ENCODE data around the gene DENND2A.

DNA sequence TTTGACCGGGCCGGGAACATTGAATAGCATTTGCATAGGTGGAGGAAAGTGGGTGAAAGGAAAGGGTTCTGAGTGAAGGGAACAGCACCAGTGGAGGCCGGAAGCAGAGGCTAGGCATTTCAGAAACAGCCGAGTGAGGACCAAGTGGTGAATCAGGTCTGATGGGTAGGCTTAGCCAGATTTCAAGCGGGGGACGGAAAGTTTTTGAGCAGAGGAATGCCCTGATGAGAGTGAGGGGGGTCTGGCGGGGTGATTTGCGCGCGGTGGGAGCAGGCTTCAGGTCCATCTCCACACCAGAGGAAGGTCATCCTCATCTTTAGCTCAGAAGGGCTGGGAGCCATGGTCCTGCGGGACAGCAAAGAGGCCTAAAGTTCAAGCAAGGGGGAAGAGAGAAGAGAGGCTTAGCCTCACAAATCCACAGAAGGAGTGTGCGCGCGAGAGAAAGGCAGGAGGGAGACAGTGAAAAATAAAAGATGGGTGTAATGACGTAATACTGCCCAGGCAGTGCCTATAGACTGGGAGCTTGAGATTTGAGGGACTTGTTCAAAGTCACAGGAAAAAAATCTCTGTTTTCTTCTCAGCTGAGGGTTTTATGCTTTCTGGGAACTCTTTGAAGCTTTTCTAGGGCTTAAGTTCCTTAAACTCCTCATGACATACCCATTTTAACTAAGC lies 1.0 kb upstream of the DENND2A start:
- TF ChIP-seq POLR2A (IDR thresholded peaks at IDR 0.05): no peak
- TF ChIP-seq, protein P1, sequence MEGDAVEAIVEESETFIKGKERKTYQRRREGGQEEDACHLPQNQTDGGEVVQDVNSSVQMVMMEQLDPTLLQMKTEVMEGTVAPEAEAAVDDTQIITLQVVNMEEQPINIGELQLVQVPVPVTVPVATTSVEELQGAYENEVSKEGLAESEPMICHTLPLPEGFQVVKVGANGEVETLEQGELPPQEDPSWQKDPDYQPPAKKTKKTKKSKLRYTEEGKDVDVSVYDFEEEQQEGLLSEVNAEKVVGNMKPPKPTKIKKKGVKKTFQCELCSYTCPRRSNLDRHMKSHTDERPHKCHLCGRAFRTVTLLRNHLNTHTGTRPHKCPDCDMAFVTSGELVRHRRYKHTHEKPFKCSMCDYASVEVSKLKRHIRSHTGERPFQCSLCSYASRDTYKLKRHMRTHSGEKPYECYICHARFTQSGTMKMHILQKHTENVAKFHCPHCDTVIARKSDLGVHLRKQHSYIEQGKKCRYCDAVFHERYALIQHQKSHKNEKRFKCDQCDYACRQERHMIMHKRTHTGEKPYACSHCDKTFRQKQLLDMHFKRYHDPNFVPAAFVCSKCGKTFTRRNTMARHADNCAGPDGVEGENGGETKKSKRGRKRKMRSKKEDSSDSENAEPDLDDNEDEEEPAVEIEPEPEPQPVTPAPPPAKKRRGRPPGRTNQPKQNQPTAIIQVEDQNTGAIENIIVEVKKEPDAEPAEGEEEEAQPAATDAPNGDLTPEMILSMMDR (IDR thresholded peaks at IDR 0.05): no peak
